Psoas muscle (tissue), 8 donors: ENCODE data around the gene KCNJ11. TPM values are rescaled to one million over a fixed set of nuclear protein-coding genes. Genes with fewer than 3 reads are reported as not detected.
A peak's percentile ranks its signal among the peaks of the same experiment; 100 is the strongest.

Experiments
- ATAC-seq, 4 donors: fragments of 200-7000 bp; cut with Tn5 transposase; one replicate each; pipeline ENCODE4 v1.9.1; 2020; ENCODE audit warnings: moderate library complexity in 3 of 4, mild to moderate bottlenecking in 2 of 4
- DNase-seq, 2 donors: peaks; one replicate each; pipeline ENCODE4 v3.0.0-alpha.2; 2020
- H3K27ac ChIP-seq: fragments of 200-600 bp; one replicate; pipeline ENCODE4 v1.8.0; 2022
- H3K27me3 ChIP-seq, 3 donors: fragments of 200-600 bp in 1 of 3; one replicate each; pipeline versions ENCODE4 v1.6.1 to v1.8.0; 2013 to 2022; ENCODE audit warnings: low read length in 2 of 3, mild to moderate bottlenecking in 2 of 3, moderate library complexity in 1 of 3; ENCODE audit not compliant: insufficient read depth in 3 of 3
- H3K36me3 ChIP-seq, 2 donors: fragments of 200-600 bp in 1 of 2; one replicate each; pipeline versions ENCODE4 v1.6.1 to v1.8.0; 2013 to 2022; ENCODE audit warnings: low read depth in 1 of 2, mild to moderate bottlenecking in 1 of 2, moderate library complexity in 1 of 2; ENCODE audit not compliant: insufficient read depth in 1 of 2
- H3K4me1 ChIP-seq: fragments of 200-600 bp; one replicate; pipeline ENCODE4 v1.8.0; 2022
- H3K4me3 ChIP-seq: fragments of 200-600 bp; one replicate; pipeline ENCODE4 v1.8.0; 2022; ENCODE audit warnings: mild to moderate bottlenecking
- H3K9me3 ChIP-seq: fragments of 200-600 bp; one replicate; pipeline ENCODE4 v1.8.0; 2022
- CTCF ChIP-seq: fragments of 200-600 bp; IDR thresholded peaks from one replicate; pipeline ENCODE4 v1.8.0; 2022; ENCODE audit warnings: antibody characterized with exemption
- WGBS, 3 donors: extraction: QIAGEN DNeasy Blood & Tissue Kit; methylation state at CpG; one replicate each; pipeline versions ENCODE4 v1.1.6 to v1.1.7; 2013; 5-methylcytosine and 5-hydroxymethylcytosine counted together
- intact Hi-C, 2 donors: fragments of 100-400 bp; cut with DNase I; formaldehyde crosslinking; loops; one replicate each; pipeline versions ENCODE4 v1.11.0 to v1.14.2; 2022
- polyA plus RNA-seq, 3 donors: library from polyadenylated mRNA; stranded (reverse); fragments of 200-250 nt; gene quantifications; one replicate each; pipeline ENCODE4 v1.2.3, GENCODE V29; 2013
- total RNA-seq, 4 donors: library from RNA; stranded (reverse); fragmentation: NEBNext Ultra II Directional in 2 of 4; extraction: Animal tissue kit (Norgen Biotek cat#: 25700) in 2 of 4; gene quantifications; one replicate each; pipeline versions ENCODE4 v1.2.1 to v1.2.4, GENCODE V29; 2021 to 2023
- donor health status: healthy with polysubstance abuse.
- donor health status: DM: no; HTN: no; CAD: no; lungs with moderate emphysema.
- donor health status: Bipolar disorder and iron deficiency.
- donor health status: healthy.
- donor health status: DM: yes; HTN: yes; CAD: no.
- donor health status: DM: no; HTN: no; CAD: no.
- donor health status: DM: no; HTN: no; CAD: no.
- donor health status: DM: yes; HTN: yes; CAD: no.

Gene KCNJ11
- total and polyA plus RNA-seq, 7 donors: 66.5 to 173 (median 88.4) TPM

GRCh38 chr11:17405232-17406005 lies 17.0 kb upstream of the KCNJ11 start:
- intact Hi-C loops: loop anchor here in 1 of 2 donors (2.0 kb wide), 1 partner anchor 17 kb away; the partner anchor contains the start of gene KCNJ11
- ATAC-seq: peak; percentile 90 to 95 (median 93)
- H3K4me3 ChIP-seq: peak overlapping the region; percentile 28

GRCh38 chr11:17403980-17404759 lies 15.7 kb upstream of the KCNJ11 start:
- Histone ChIP-seq H3K4me1 (peaks cover 46% of the 10 kb centered on the region), H3K4me3 (no peak overlapping the region), H3K27ac (peak overlapping the region; percentile 88), H3K36me3 (no peaks in the 10 kb centered on the region), H3K9me3 (no peaks in the 10 kb centered on the region), H3K27me3 (no peaks in the 10 kb centered on the region)
- no peak for TF ChIP-seq CTCF
- DNase-seq (no peak), ATAC-seq (no peak)
- 77 to 86% (median 80%) methylated on average over 18 of the region's 18 CpGs for WGBS, 3 donors
- intact Hi-C loops: loop anchor here in 1 of 2 donors (2.0 kb wide), 1 partner anchor 15 kb away; the partner anchor contains the start of gene KCNJ11

More at GRCh38 chr11:17405232-17406005, 17.0 kb upstream of the KCNJ11 start:
- WGBS, 3 donors: 11 to 16% (median 11%) methylated on average over 14 to 15 of the region's 15 CpGs
- DNase-seq: peak; percentile 85 to 95
- Histone ChIP-seq H3K36me3 (no peaks in the 10 kb centered on the region), H3K4me1 (peaks cover 46% of the 10 kb centered on the region), H3K9me3 (no peaks in the 10 kb centered on the region), H3K27me3 (no peaks in the 10 kb centered on the region), H3K27ac (peak overlapping the region; percentile 88)
- peak; percentile 46 for TF ChIP-seq CTCF

GRCh38 chr11:17402486-17402885 lies 14.0 kb upstream of the KCNJ11 start:
- no peaks in the 10 kb centered on the region for H3K9me3 ChIP-seq
- peaks cover 46% of the 10 kb centered on the region for H3K4me1 ChIP-seq
- WGBS, 3 donors: 97 to 99% (median 97%) methylated on average over 8 of the region's 8 CpGs
- DNase-seq: no peak
- no peak overlapping the region for H3K4me3 ChIP-seq
- peak overlapping the region; percentile 73 for H3K27ac ChIP-seq
- intact Hi-C loops: no loop called here
- H3K27me3 ChIP-seq: no peaks in the 10 kb centered on the region
- H3K36me3 ChIP-seq: no peaks in the 10 kb centered on the region
- ATAC-seq: no peak
- TF ChIP-seq CTCF: no peak

GRCh38 chr11:17401841-17402240 lies 13.4 kb upstream of the KCNJ11 start:
- intact Hi-C loops: no loop called here
- Histone ChIP-seq H3K27ac (peak overlapping the region; percentile 73), H3K36me3 (no peaks in the 10 kb centered on the region), H3K4me1 (peaks cover 44% of the 10 kb centered on the region), H3K9me3 (no peaks in the 10 kb centered on the region), H3K27me3 (no peaks in the 10 kb centered on the region), H3K4me3 (no peak overlapping the region)
- WGBS, 3 donors: 56 to 75% (median 67%) methylated on average over 8 of the region's 8 CpGs
- TF ChIP-seq CTCF: no peak
- peak in 3 of 4 donors; percentile 13 to 63 (median 54) for ATAC-seq
- DNase-seq: no peak
